Measurements from ENCODE around the gene MED1. TPM values are rescaled to one million over a fixed set of nuclear protein-coding genes. Genes with fewer than 3 reads are reported as not detected.
A peak's percentile ranks its signal among the peaks of the same experiment; 100 is the strongest.
"Not testable (repeated sequence)": the region's sequence is repeated elsewhere in the genome, so short reads cannot be mapped to it uniquely, and the experiment has no call there.

The MED1 gene
- total and polyA plus RNA-seq, 5 donors = 8.9 to 25.8 (median 21.5) TPM

- Histone ChIP-seq H3K4me3 (ENCODE audit: low read length) (peak within 1 kb of the TSS; percentile 90), H3K27me3 (ENCODE audit: control insufficient read depth, insufficient read depth) (no peaks in the 10 kb centered on the region), H3K4me1 (ENCODE audit: control insufficient read depth, insufficient read depth, low read length) (no peaks in the 10 kb centered on the region), H3K27ac (ENCODE audit: low read length) (peak within 1 kb of the TSS; percentile 79), H3K9me3 (ENCODE audit: control insufficient read depth, low read length) (no peaks in the 10 kb centered on the region)
- intact Hi-C loops (cut with DNase I) = loop anchor here in 1 of 4 donors (2.0 kb wide), 1 partner anchor 49 kb away; the partner anchor contains the start of gene MED1
- under 1% methylated on average over 86 of the region's 86 CpGs for WGBS
- ATAC-seq (peak; percentile 94 to 95), DNase-seq (peak; percentile 94 to 98 (median 98))
Measured at GRCh38 chr17:39401412-39402243, 49.4 kb downstream of the MED1 start, which contains the start of gene FBXL20. Gene FBXL20 (minus strand): TSS chr17:39401626. CDS start chr17:39401402, 224 bp downstream.

DNA sequence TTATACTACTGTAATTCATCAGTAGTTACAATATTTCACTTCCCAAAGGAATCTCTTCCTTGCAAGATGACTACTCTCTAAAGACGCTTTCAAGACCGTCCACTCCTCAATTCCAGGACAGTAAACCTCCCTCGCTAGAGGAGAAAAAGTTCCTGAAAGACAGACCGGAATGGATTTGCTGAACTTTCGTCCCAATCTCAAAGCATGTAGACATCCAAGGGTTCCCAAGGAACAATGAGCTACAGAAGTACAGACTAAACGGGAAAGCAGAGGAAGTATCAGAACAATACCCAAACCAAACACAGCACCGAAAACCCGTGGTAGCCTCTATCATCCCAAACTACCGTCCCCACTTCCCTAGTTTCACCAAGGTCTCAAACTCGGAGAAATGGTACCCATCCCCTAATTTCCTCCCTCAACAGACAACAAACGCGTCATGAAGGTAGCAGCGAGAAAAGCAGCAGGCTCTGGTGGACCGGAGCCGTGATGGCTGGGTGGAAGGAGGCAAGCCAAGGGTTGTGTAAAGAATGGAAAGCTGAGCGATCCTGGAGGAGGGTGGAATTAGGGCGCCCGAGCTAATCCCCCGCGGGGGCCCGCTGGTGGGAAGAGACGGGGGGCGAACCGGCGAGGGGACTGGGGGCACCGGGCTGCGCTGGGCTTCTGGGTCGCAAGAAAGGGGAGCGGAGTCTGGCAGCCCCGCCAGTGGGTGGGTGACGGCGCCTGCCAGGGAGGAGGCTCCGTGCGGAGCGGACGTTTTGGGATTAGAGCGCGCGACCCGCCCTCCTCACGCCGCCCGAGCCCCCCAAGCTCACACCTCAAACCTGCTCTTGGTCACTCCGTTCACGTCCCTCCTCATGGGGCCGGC lies 50.3 kb downstream of the MED1 start:
- ATAC-seq (peak; percentile 3 to 13), DNase-seq (peak in 1 of 3 donors; percentile 76)
- Histone ChIP-seq H3K9me3 (ENCODE audit: control insufficient read depth, low read length) (no peaks in the 10 kb centered on the region), H3K27ac (ENCODE audit: low read length) (peak overlapping the region; percentile 76), H3K4me1 (ENCODE audit: control insufficient read depth, insufficient read depth, low read length) (no peaks in the 10 kb centered on the region), H3K4me3 (ENCODE audit: low read length) (peak overlapping the region; percentile 90), H3K27me3 (ENCODE audit: control insufficient read depth, insufficient read depth) (no peaks in the 10 kb centered on the region)
- intact Hi-C loops (cut with DNase I) = loop anchor here in 1 of 4 donors (2.0 kb wide), 1 partner anchor 50 kb away; the partner anchor contains the start of gene MED1
- under 1% methylated on average over 46 of the region's 46 CpGs for WGBS

GRCh38 chr17:39399791-39400190 lies 51.3 kb downstream of the MED1 start:
- Histone ChIP-seq H3K27me3 (ENCODE audit: control insufficient read depth, insufficient read depth) (no peaks in the 10 kb centered on the region), H3K9me3 (ENCODE audit: control insufficient read depth, low read length) (no peaks in the 10 kb centered on the region), H3K4me1 (ENCODE audit: control insufficient read depth, insufficient read depth, low read length) (no peaks in the 10 kb centered on the region), H3K4me3 (ENCODE audit: low read length) (no peak overlapping the region), H3K27ac (ENCODE audit: low read length) (no peak overlapping the region)
- WGBS = 51% methylated on average over 4 of the region's 4 CpGs
- intact Hi-C loops (cut with DNase I) = loop anchor here in 2 of 4 donors (2.0 to 10.0 kb wide), 2 partner anchors 51 to 115 kb away; partner anchors contain the start of gene MED1 (in 1 of the 2)
- DNase-seq = no peak
- no peak for ATAC-seq

- intact Hi-C loops (cut with DNase I) = loop anchor here in 1 of 4 donors (10.0 kb wide), 1 partner anchor 109 kb away; no protein-coding TSS in a partner anchor
- no peaks in the 10 kb centered on the region for H3K9me3 ChIP-seq (ENCODE audit: control insufficient read depth, low read length)
- H3K27ac ChIP-seq (ENCODE audit: low read length) = no peak overlapping the region
- WGBS = 43% methylated on average over 2 of the region's 2 CpGs
- H3K4me3 ChIP-seq (ENCODE audit: low read length) = no peak overlapping the region
- no peaks in the 10 kb centered on the region for H3K4me1 ChIP-seq (ENCODE audit: control insufficient read depth, insufficient read depth, low read length)
- no peak for DNase-seq
- ATAC-seq = no peak
- no peaks in the 10 kb centered on the region for H3K27me3 ChIP-seq (ENCODE audit: control insufficient read depth, insufficient read depth)
Measured at GRCh38 chr17:39393736-39394135, 57.3 kb downstream of the MED1 start.

GRCh38 chr17:39391448-39391847 lies 59.6 kb downstream of the MED1 start:
- ATAC-seq (no peak), DNase-seq (no peak)
- Histone ChIP-seq H3K9me3 (ENCODE audit: control insufficient read depth, low read length) (no peaks in the 10 kb centered on the region), H3K27ac (ENCODE audit: low read length) (no peak overlapping the region), H3K27me3 (ENCODE audit: control insufficient read depth, insufficient read depth) (no peaks in the 10 kb centered on the region), H3K4me3 (ENCODE audit: low read length) (no peak overlapping the region), H3K4me1 (ENCODE audit: control insufficient read depth, insufficient read depth, low read length) (no peaks in the 10 kb centered on the region)
- intact Hi-C loops (cut with DNase I) = loop anchor here in 1 of 4 donors (10.0 kb wide), 1 partner anchor 107 kb away; no protein-coding TSS in a partner anchor
- 90% methylated on average over 5 of the region's 5 CpGs for WGBS

DNA sequence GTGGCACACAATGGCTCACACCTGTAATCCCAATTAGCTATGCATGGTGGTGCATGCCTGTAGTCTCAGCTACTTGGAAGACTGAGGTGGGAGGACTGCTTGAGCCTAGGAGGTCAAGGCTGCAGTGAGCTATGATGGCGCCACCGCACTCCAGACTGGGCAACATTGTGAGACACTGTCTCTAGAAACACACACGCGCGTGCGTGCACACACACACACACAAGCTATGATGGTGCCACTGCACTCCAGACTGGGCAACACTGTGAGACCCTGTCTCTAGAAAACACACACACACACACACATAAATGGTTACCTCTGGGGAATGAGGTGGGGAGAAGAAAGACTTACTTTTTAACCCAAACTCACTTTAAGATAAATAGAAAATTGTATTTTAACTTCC lies 66.0 kb downstream of the MED1 start:
- no peak for DNase-seq
- ATAC-seq = no peak
- no peak overlapping the region for H3K27ac ChIP-seq (ENCODE audit: low read length)
- no peaks in the 10 kb centered on the region for H3K4me1 ChIP-seq (ENCODE audit: control insufficient read depth, insufficient read depth, low read length)
- H3K27me3 ChIP-seq (ENCODE audit: control insufficient read depth, insufficient read depth) = no peaks in the 10 kb centered on the region
- H3K9me3 ChIP-seq (ENCODE audit: control insufficient read depth, low read length) = no peaks in the 10 kb centered on the region
- intact Hi-C loops (cut with DNase I) = no loop called here
- no peak overlapping the region for H3K4me3 ChIP-seq (ENCODE audit: low read length)
- 96% methylated on average over 6 of the region's 6 CpGs for WGBS

- Histone ChIP-seq H3K9me3 (ENCODE audit: control insufficient read depth, low read length) (no peaks in the 10 kb centered on the region), H3K4me1 (ENCODE audit: control insufficient read depth, insufficient read depth, low read length) (peaks cover 1% of the 10 kb centered on the region), H3K27ac (ENCODE audit: low read length) (no peak overlapping the region), H3K27me3 (ENCODE audit: control insufficient read depth, insufficient read depth) (no peaks in the 10 kb centered on the region), H3K4me3 (ENCODE audit: low read length) (no peak overlapping the region)
- 86% methylated on average over 2 of the region's 2 CpGs for WGBS
- ATAC-seq (no peak), DNase-seq (no peak)
- intact Hi-C loops (cut with DNase I) = no loop called here
Measured at GRCh38 chr17:39380144-39380543, 70.9 kb downstream of the MED1 start.

DNA sequence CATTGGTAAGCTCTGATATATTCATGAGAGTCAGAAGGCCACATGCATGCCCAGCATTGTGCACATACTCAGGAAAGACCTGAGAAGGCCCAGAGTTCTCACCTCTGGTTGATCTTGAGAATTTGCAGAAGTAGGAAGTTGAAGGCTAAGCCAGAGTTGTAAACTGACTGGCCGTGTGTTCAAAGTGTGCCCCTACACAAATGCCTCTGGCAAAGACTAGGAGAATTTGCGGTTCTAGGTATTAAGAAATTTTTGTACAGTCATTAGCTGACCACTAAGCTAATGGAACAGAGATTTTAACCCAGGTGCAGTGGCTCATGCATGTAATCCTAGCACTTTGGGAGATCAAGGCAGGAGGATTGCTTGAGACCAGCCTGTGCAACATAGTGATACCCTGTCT lies 74.6 kb downstream of the MED1 start:
- Histone ChIP-seq H3K4me3 (ENCODE audit: low read length) (no peak overlapping the region), H3K9me3 (ENCODE audit: control insufficient read depth, low read length) (no peaks in the 10 kb centered on the region), H3K27me3 (ENCODE audit: control insufficient read depth, insufficient read depth) (no peaks in the 10 kb centered on the region), H3K27ac (ENCODE audit: low read length) (no peak overlapping the region), H3K4me1 (ENCODE audit: control insufficient read depth, insufficient read depth, low read length) (peaks cover 1% of the 10 kb centered on the region)
- intact Hi-C loops (cut with DNase I) = no loop called here
- no peak for ATAC-seq
- DNase-seq = no peak
- WGBS = 84% methylated on average over 2 of the region's 2 CpGs

DNA sequence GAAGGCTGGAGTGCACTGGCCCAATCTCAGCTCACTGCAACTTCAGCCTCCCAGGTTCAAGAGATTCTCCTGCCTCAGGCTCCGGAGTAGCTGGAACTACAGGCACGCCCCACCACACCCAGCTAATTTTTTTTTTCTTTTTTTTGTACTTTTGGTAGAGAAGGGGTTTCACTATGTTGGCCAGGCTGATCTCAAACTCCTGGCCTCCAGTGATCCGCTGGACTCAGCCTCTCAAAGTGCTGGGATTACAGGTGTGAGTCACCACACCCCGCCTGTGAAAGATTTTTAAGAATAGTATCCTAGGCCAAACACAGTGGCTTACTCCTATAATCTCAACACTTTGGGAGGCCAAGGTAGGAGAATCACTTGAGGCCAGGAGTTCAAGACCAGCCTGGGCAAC lies 83.3 kb downstream of the MED1 start:
- H3K27me3 ChIP-seq (ENCODE audit: control insufficient read depth, insufficient read depth); H3K4me3 ChIP-seq (ENCODE audit: low read length); ATAC-seq; H3K4me1 ChIP-seq (ENCODE audit: control insufficient read depth, insufficient read depth, low read length); H3K27ac ChIP-seq (ENCODE audit: low read length); intact Hi-C loops (cut with DNase I); H3K9me3 ChIP-seq (ENCODE audit: control insufficient read depth, low read length); DNase-seq: not testable (repeated sequence)
- WGBS = 97% methylated on average over 4 of the region's 4 CpGs

- DNase-seq (no peak), ATAC-seq (peak in 1 of 2 donors; percentile 25)
- intact Hi-C loops (cut with DNase I) = no loop called here
- Histone ChIP-seq H3K27ac (ENCODE audit: low read length) (no peak overlapping the region), H3K27me3 (ENCODE audit: control insufficient read depth, insufficient read depth) (no peaks in the 10 kb centered on the region), H3K4me3 (ENCODE audit: low read length) (peak overlapping the region; percentile 28), H3K4me1 (ENCODE audit: control insufficient read depth, insufficient read depth, low read length) (peaks cover 3% of the 10 kb centered on the region), H3K9me3 (ENCODE audit: control insufficient read depth, low read length) (no peaks in the 10 kb centered on the region)
- WGBS = 53% methylated on average over 5 of the region's 5 CpGs
Measured at GRCh38 chr17:39365872-39366271, 85.2 kb downstream of the MED1 start.

Data from right cardiac atrium (tissue), 5 donors.